ENCODE results near the gene CERK. TPM values are rescaled to one million over a fixed set of nuclear protein-coding genes. Genes with fewer than 3 reads are reported as not detected.
A peak's percentile ranks its signal among the peaks of the same experiment; 100 is the strongest.

The CERK gene
- total and polyA plus RNA-seq, 2 of the 13 experiments (the other 11 are each of a cell fraction or from before 2014, with no cell fraction given), result 40.3 to 41.9 TPM

DNA sequence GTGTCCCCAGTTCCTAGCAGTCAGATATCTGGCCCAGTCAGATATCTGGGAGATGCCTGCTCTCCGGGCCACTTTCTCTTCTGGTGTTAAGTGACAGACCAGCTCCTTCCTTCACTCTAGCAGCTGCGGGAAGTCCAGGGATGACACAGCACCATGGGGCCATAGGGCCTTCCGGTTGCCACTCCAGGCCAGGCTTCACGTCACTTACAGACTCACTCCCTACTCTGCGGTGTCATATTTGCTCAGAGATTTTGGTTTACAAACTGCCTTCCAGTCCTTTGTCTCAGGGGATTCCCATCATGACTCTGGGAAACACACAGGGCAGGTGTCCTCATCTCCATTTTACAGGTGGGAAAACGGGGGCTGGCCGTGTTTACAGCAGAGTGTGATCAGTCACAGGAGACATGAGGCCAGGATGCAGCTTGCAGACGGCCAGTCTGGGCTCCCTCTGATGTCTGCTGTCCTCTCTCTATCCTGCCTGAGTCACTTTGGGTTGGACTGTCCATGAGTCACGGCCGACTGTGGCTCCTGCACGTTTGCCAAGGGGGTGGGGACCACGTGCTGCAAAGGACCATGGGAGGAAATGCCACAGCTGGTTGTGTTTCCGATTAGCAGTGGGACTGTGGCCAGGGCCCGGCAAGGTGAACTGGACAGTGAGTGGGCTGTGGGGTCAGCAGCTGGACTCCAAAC lies 16.2 kb upstream of the CERK start (continued):
- 0 out of 2 replicates have a peak, but pooled peaks have one; percentile 47 for TF ChIP-seq ZNF546 (CRISPR knock-in tag; conservative IDR thresholded peaks at IDR 0.05)
- peak; percentile 96; the same call in 1 of the 3 replicates for TF ChIP-seq MXI1 (IDR thresholded peaks at IDR 0.05; ENCODE audit: borderline replicate concordance, low read depth, low read length)
- TF ChIP-seq ZFP82 (CRISPR knock-in tag; IDR thresholded peaks at IDR 0.05; ENCODE audit: borderline replicate concordance), result 0 out of 2 replicates have a peak, but pooled peaks have one; percentile 57
- TF ChIP-seq, protein P1, sequence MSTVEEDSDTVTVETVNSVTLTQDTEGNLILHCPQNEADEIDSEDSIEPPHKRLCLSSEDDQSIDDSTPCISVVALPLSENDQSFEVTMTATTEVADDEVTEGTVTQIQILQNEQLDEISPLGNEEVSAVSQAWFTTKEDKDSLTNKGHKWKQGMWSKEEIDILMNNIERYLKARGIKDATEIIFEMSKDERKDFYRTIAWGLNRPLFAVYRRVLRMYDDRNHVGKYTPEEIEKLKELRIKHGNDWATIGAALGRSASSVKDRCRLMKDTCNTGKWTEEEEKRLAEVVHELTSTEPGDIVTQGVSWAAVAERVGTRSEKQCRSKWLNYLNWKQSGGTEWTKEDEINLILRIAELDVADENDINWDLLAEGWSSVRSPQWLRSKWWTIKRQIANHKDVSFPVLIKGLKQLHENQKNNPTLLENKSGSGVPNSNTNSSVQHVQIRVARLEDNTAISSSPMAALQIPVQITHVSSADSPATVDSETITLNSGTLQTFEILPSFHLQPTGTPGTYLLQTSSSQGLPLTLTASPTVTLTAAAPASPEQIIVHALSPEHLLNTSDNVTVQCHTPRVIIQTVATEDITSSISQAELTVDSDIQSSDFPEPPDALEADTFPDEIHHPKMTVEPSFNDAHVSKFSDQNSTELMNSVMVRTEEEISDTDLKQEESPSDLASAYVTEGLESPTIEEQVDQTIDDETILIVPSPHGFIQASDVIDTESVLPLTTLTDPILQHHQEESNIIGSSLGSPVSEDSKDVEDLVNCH (CRISPR knock-in tag; IDR thresholded peaks at IDR 0.05), result no peak
- TF ChIP-seq ZFP37 (CRISPR knock-in tag; IDR thresholded peaks at IDR 0.05; ENCODE audit: borderline replicate concordance), result 0 out of 2 replicates have a peak, but pooled peaks have one; percentile 69
- TF ChIP-seq IKZF1 (IDR thresholded peaks at IDR 0.05), result no peak
- TF ChIP-seq, protein P2, sequence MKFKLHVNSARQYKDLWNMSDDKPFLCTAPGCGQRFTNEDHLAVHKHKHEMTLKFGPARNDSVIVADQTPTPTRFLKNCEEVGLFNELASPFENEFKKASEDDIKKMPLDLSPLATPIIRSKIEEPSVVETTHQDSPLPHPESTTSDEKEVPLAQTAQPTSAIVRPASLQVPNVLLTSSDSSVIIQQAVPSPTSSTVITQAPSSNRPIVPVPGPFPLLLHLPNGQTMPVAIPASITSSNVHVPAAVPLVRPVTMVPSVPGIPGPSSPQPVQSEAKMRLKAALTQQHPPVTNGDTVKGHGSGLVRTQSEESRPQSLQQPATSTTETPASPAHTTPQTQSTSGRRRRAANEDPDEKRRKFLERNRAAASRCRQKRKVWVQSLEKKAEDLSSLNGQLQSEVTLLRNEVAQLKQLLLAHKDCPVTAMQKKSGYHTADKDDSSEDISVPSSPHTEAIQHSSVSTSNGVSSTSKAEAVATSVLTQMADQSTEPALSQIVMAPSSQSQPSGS (CRISPR knock-in tag; IDR thresholded peaks at IDR 0.05), result 0 out of 2 replicates have a peak, but pooled peaks have one; percentile 43
- no peak for TF ChIP-seq ZNF776 (CRISPR knock-in tag; IDR thresholded peaks at IDR 0.05)
- TF ChIP-seq RELA (CRISPR knock-in tag; IDR thresholded peaks at IDR 0.05), result no peak
- no peak for TF ChIP-seq SP140L (CRISPR knock-in tag; IDR thresholded peaks at IDR 0.05; ENCODE audit: borderline replicate concordance)
- TF ChIP-seq RAD51 (IDR thresholded peaks at IDR 0.05; ENCODE audit: borderline replicate concordance), result no peak; the same call in 1 of the 2 replicates
- TF ChIP-seq ZNF652 (CRISPR knock-in tag; IDR thresholded peaks at IDR 0.05; ENCODE audit: borderline replicate concordance, low read depth), result no peak
- TF ChIP-seq, protein P3, sequence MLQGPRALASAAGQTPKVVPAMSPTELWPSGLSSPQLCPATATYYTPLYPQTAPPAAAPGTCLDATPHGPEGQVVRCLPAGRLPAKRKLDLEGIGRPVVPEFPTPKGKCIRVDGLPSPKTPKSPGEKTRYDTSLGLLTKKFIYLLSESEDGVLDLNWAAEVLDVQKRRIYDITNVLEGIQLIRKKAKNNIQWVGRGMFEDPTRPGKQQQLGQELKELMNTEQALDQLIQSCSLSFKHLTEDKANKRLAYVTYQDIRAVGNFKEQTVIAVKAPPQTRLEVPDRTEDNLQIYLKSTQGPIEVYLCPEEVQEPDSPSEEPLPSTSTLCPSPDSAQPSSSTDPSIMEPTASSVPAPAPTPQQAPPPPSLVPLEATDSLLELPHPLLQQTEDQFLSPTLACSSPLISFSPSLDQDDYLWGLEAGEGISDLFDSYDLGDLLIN (CRISPR knock-in tag; IDR thresholded peaks at IDR 0.05; ENCODE audit: borderline replicate concordance), result no peak
- TF ChIP-seq PCBP2 (optimal IDR thresholded peaks at IDR 0.05; ENCODE audit: low read depth, low read length, poor library complexity, severe bottlenecking), result no peak
- TF ChIP-seq SIN3B (IDR thresholded peaks at IDR 0.05; ENCODE audit: low read length), result no peak
- TF ChIP-seq, protein P4, sequence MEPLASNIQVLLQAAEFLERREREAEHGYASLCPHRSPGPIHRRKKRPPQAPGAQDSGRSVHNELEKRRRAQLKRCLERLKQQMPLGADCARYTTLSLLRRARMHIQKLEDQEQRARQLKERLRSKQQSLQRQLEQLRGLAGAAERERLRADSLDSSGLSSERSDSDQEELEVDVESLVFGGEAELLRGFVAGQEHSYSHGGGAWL (CRISPR knock-in tag; IDR thresholded peaks at IDR 0.05), result no peak; the same call in 1 of the 2 replicates
- TF ChIP-seq HDAC2 (CRISPR knock-in tag; IDR thresholded peaks at IDR 0.05), result peak; percentile 68
- TF ChIP-seq, protein P5, sequence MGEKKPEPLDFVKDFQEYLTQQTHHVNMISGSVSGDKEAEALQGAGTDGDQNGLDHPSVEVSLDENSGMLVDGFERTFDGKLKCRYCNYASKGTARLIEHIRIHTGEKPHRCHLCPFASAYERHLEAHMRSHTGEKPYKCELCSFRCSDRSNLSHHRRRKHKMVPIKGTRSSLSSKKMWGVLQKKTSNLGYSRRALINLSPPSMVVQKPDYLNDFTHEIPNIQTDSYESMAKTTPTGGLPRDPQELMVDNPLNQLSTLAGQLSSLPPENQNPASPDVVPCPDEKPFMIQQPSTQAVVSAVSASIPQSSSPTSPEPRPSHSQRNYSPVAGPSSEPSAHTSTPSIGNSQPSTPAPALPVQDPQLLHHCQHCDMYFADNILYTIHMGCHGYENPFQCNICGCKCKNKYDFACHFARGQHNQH (CRISPR knock-in tag; IDR thresholded peaks at IDR 0.05), result peak; percentile 83
- TF ChIP-seq GTF2F1 (IDR thresholded peaks at IDR 0.05; ENCODE audit: low read length), result no peak
- TF ChIP-seq NFE2L1 (CRISPR knock-in tag; IDR thresholded peaks at IDR 0.05; ENCODE audit: borderline replicate concordance), result peak; percentile 85; the same call in 1 of the 2 replicates
- TF ChIP-seq, protein P6, sequence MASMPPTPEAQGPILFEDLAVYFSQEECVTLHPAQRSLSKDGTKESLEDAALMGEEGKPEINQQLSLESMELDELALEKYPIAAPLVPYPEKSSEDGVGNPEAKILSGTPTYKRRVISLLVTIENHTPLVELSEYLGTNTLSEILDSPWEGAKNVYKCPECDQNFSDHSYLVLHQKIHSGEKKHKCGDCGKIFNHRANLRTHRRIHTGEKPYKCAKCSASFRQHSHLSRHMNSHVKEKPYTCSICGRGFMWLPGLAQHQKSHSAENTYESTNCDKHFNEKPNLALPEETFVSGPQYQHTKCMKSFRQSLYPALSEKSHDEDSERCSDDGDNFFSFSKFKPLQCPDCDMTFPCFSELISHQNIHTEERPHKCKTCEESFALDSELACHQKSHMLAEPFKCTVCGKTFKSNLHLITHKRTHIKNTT (CRISPR knock-in tag; IDR thresholded peaks at IDR 0.05), result no peak
- TF ChIP-seq NFYC (CRISPR knock-in tag; IDR thresholded peaks at IDR 0.05), result peak; percentile 30; the same call in 1 of the 2 replicates
- TF ChIP-seq ZNF557 (CRISPR knock-in tag; IDR thresholded peaks at IDR 0.05), result no peak

All from HepG2 (cell line).